ENCODE data around the gene ADPRS.

GRCh38 chr1:36093929-36094328 lies 5.2 kb downstream of the ADPRS start:
- no peak for TF ChIP-seq CTCF (IDR thresholded peaks at IDR 0.05)
- no peak for TF ChIP-seq POLR2A (IDR thresholded peaks at IDR 0.05)
